ENCODE data around the gene IL1R2. TPM values are rescaled to one million over a fixed set of nuclear protein-coding genes. Genes with fewer than 3 reads are reported as not detected.

Gene IL1R2
- total and polyA plus RNA-seq, 4 donors = 7.3 to 902 (median 64.1) TPM

DNA sequence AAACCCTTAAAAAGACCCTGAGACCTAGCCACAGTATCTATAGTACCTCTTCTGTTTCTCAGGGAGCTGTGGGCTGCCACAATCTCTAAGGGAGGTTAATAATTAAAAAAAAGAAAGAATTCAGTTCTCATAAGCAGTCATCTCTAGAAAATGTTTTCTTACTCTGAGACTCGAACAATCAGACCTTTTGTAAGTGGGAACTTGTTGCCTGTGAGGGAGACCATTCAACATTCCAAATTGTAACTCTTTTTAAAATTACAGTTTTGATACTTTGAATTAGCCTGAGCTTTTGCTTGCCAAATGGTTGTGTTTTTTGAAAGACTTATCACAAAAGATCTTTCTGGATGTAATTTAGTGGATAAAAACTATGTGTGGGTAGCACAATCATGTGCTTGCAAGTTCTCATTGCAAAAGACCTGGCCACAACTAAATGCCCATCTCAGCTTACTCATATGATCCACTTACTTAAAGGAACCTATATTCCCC lies 33.3 kb downstream of the IL1R2 start:
- no peaks in the 10 kb centered on the region for H3K9me3 ChIP-seq (ENCODE audit: control insufficient read depth in 4 of 4, insufficient read depth in 3 of 4, low read length in 3 of 4)
- no peaks in the 10 kb centered on the region for H3K27me3 ChIP-seq (ENCODE audit: control insufficient read depth in 3 of 3, insufficient read depth in 3 of 3, low read length in 2 of 3)
- DNase-seq (peak in 1 of 3 donors; percentile 50), ATAC-seq (ENCODE audit: insufficient read depth, low FRiP score) (no peak)
- no peaks in the 10 kb centered on the region for H3K36me3 ChIP-seq (ENCODE audit: control insufficient read depth in 4 of 4, insufficient read depth in 4 of 4, low read length in 4 of 4)
- WGBS, 2 donors = 48 to 76% methylated on average over 1 of the region's 1 CpG
- no peak overlapping the region for H3K27ac ChIP-seq (ENCODE audit: low read depth in 1 of 2, low read length in 1 of 2)
- H3K4me1 ChIP-seq (ENCODE audit: control insufficient read depth in 5 of 5, insufficient read depth in 5 of 5, low read length in 5 of 5) = peaks cover 2 to 57% (median 24%) of the 10 kb centered on the region in 5 donors
- H3K9ac ChIP-seq (ENCODE audit: insufficient read depth in 1 of 2, low read length in 2 of 2) = no peak overlapping the region
- H3K4me3 ChIP-seq = no peak overlapping the region
- TF ChIP-seq, protein P1, sequence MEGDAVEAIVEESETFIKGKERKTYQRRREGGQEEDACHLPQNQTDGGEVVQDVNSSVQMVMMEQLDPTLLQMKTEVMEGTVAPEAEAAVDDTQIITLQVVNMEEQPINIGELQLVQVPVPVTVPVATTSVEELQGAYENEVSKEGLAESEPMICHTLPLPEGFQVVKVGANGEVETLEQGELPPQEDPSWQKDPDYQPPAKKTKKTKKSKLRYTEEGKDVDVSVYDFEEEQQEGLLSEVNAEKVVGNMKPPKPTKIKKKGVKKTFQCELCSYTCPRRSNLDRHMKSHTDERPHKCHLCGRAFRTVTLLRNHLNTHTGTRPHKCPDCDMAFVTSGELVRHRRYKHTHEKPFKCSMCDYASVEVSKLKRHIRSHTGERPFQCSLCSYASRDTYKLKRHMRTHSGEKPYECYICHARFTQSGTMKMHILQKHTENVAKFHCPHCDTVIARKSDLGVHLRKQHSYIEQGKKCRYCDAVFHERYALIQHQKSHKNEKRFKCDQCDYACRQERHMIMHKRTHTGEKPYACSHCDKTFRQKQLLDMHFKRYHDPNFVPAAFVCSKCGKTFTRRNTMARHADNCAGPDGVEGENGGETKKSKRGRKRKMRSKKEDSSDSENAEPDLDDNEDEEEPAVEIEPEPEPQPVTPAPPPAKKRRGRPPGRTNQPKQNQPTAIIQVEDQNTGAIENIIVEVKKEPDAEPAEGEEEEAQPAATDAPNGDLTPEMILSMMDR (IDR thresholded peaks at IDR 0.05; ENCODE audit: control extremely low read depth, extremely low read depth) = no peak

DNA sequence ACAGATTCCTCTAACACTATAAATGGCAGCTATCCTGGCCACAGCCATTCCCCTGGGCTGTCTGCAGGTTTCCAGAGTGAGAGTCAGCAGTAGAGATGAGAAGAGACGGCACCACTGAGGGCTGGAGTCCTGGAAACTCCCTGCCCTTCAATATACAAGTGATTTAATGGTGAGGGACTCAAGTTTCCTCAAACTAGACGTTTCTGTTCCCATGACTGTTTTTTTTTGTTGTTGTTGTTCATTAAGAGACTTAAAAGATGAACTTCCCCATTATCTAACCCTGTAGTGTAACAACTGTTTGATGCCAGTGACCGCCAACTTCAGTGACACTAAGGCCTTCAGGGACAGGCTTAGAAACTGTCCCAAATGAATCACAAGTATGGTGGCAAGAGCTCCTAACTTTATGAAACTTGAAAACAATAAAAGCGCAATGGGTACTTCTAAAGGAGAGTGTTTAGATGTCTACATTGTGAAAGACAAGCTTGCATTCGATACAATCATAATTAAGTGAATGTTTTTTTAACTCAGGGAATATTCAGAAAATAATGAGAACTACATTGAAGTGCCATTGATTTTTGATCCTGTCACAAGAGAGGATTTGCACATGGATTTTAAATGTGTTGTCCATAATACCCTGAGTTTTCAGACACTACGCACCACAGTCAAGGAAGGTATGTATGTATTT lies 34.0 kb downstream of the IL1R2 start:
- ATAC-seq (ENCODE audit: insufficient read depth, low FRiP score) = no peak
- Histone ChIP-seq H3K4me1 (ENCODE audit: control insufficient read depth in 5 of 5, insufficient read depth in 5 of 5, low read length in 5 of 5) (peaks cover 2 to 57% (median 23%) of the 10 kb centered on the region in 5 donors), H3K9ac (ENCODE audit: insufficient read depth in 1 of 2, low read length in 2 of 2) (no peak overlapping the region), H3K4me3 (no peak overlapping the region), H3K27ac (ENCODE audit: low read depth in 1 of 2, low read length in 1 of 2) (peak overlapping the region in 1 of 2 donors; percentile 14), H3K36me3 (ENCODE audit: control insufficient read depth in 4 of 4, insufficient read depth in 4 of 4, low read length in 4 of 4) (no peaks in the 10 kb centered on the region), H3K27me3 (ENCODE audit: control insufficient read depth in 3 of 3, insufficient read depth in 3 of 3, low read length in 2 of 3) (no peaks in the 10 kb centered on the region), H3K9me3 (ENCODE audit: control insufficient read depth in 4 of 4, insufficient read depth in 3 of 4, low read length in 3 of 4) (peaks cover 0 to 2% (median 0%) of the 10 kb centered on the region in 4 donors)
- WGBS, 2 donors = 76 to 77% methylated on average over 6 of the region's 6 CpGs
- DNase-seq = no peak
- TF ChIP-seq, protein P1 (IDR thresholded peaks at IDR 0.05; ENCODE audit: control extremely low read depth, extremely low read depth) = no peak

DNA sequence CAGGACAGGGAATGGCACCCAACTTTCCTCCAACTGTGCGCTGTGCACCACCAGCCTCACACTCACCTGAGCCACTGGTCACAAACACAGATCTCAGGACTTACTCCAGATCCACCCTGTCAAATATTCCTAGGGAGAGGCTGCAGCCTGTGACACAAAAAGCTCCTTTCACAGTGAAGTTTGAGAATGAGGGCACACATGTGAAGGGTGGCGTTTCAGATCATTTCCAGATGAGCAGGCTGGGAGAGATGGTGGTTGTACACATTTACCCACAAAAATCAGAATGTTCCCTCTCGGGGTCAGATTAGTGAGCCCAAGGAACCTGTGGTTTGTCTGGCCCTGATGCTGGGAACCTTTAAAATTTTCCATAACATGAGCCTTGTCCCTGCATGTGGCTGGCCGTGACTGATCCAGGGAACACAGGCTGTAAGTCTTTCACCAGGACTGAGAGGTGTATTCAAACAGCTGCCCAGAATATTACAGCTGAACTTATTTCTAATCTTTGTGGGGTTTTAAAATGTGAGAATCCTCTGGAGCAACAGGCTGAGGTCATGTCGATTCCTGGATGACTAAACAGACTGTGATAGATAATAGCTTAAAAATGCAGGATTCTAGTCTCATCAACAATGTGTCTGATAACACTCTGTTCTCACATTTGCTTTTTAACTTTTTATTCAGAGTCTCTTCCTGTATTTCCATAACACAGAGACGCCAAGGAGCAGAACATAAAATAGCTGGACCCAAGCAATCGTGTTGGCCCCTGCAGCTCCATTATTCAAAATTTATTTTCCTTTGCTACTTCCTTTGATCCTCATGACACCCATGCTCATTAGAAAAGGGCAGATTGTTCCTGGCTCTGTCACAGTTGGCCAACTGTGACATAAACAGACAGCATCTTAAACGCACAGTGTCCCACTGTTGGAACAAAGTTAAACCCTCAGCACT lies 35.5 kb downstream of the IL1R2 start:
- Histone ChIP-seq H3K9me3 (ENCODE audit: control insufficient read depth in 4 of 4, insufficient read depth in 3 of 4, low read length in 3 of 4) (peaks cover 0 to 2% (median 0%) of the 10 kb centered on the region in 4 donors), H3K27ac (ENCODE audit: low read depth in 1 of 2, low read length in 1 of 2) (peak overlapping the region; percentile 74), H3K9ac (ENCODE audit: insufficient read depth in 1 of 2, low read length in 2 of 2) (peak overlapping the region in 1 of 2 donors; percentile 40), H3K4me1 (ENCODE audit: control insufficient read depth in 5 of 5, insufficient read depth in 5 of 5, low read length in 5 of 5) (peaks cover 0 to 42% (median 16%) of the 10 kb centered on the region in 5 donors), H3K27me3 (ENCODE audit: control insufficient read depth in 3 of 3, insufficient read depth in 3 of 3, low read length in 2 of 3) (no peaks in the 10 kb centered on the region), H3K36me3 (ENCODE audit: control insufficient read depth in 4 of 4, insufficient read depth in 4 of 4, low read length in 4 of 4) (no peaks in the 10 kb centered on the region), H3K4me3 (no peak overlapping the region)
- peak; percentile 58 to 83 (median 82) for DNase-seq
- peak; percentile 44 for ATAC-seq (ENCODE audit: insufficient read depth, low FRiP score)
- 59 to 76% methylated on average over 8 of the region's 8 CpGs for WGBS, 2 donors
- TF ChIP-seq, protein P1 (IDR thresholded peaks at IDR 0.05; ENCODE audit: control extremely low read depth, extremely low read depth) = no peak
